ENCODE data around the gene ASTN2.

- TF ChIP-seq CTCF (IDR thresholded peaks at IDR 0.05 in 8 of 11, conservative IDR thresholded peaks at IDR 0.05 in 3 of 11): no peak
- no peak for TF ChIP-seq POLR2AphosphoS5 (IDR thresholded peaks at IDR 0.05)
These were observed 430.7 kb downstream of the ASTN2 start for GRCh38 chr9:116984111-116984510.

All from spleen (tissue), 7 donors.